ENCODE results near the gene INF2.
"Not testable (repeated sequence)": the region's sequence is repeated elsewhere in the genome, so short reads cannot be mapped to it uniquely, and the experiment has no call there.

The INF2 gene

DNA sequence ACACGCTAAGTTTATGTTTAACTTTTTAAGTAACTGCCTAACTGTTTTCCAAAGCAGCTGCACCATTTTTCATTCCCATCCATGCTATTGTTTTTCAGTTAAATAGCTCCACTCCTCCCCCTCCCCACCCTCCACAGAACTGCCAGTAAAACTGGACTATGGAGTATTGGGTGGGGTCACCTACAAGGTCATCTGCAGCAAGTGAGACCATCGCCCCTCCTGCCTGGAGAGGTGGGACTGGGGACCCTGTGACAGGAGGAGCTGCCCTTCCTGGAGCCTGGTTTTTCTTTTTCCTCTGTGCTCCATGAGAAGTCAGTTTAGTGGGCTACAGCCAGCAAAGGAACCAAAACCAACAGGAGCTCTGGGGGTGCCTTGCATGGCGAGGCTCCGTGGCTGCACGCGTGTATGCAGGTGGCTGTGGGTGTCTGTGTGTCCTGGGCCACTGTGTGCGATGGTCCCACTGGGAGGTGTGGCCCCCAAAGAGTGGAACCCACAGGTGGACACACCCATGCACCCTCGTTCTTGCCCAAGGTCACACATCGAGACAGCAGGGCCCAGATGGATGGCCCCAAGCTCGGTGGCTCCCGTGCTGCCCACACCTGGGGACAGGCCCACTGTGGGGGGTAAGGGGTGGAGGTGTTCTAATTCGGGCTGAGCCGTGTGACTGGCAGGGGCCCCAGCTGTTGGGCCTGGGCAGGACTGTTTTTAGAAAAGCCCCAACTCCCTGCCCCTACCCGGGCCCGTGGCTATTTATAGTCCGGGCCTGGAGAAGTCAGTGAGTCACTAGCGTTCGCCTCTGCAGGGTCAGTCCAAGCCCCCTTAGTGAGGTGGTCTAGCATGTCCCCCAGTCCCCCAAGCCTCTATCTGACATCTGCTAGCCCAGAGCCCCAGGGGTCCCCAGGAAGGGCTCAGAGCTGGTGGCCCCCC is 32.4 kb downstream of the INF2 start:
- no peak for DNase-seq (ENCODE audit: low read depth)

DNA sequence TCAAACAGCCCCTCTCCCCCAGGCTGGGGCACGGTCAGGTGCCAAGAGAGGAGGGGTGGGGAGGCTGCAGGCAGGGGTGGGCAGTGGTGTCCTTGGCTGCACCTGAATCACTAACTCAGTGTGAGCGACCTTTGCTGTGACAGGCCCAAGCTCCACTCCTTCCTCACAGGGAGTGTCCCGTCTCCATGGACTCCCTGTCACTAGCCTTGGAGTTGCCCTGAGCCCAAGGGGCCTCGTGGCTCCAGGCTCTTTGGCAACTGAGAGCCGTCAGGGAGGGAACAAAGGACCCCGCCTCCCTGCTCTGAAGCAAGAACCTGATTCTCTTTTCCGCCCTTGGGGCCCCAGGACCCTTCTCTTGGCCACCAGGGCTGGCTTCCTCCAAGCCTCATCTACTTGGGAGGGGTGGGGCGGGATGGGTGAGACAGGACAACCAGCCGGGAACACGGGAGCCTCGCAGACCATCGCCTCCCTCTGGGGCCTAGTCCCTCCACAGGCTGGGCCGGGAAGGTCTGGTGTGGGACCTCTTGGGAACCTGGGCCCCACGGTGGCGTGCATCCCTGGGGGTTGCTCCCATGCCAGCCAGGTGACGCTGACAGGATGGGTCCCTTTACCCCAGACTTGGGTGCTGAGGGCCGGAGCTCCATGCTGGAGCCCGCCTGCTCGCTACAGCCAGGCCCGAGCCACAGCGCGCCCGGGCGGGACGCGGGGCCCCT is 33.7 kb downstream of the INF2 start:
- DNase-seq (ENCODE audit: low read depth): no peak

DNA sequence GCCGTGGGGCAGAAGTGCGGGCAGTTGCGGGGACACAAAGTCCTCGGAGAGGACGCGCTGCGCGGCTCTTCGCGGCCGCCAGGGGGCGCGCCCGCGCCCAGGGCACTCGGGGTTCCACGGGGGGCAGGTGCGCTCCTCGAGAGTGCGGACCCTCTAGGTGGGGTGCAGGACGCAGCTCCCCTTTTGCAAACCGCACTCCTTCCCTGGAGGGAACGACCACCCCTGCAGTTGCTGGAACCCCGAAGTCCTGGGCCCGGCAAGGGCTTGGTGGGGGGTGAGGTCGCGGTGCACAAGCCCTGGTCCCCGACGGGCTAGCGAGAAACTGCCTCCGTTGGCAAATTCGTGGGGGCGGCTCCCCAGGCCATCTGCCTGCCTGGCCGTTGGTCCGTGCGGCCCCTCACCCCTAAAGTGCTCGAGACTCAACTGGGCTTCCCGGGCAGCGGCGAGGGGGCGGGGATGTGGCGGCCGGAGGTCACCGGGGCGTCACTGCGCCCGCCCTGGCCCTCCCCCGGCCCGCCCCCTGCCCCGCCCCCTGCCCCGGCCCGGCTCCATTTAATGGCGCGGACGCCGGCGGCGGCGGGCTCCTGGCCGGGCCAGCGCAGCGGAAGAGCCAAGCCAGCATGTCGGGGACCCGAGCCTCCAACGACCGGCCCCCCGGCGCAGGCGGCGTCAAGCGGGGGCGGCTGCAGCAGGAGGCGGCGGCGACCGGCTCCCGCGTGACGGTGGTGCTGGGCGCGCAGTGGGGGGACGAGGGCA is 34.4 kb downstream of the INF2 start, which contains the start of gene ADSS1:
ADSS1 (plus strand) TSS at position 579 of the 756 bp plus-strand sequence; CDS start at position 621, 42 bp downstream.
- DNase-seq (ENCODE audit: low read depth): peak; percentile 34

DNA sequence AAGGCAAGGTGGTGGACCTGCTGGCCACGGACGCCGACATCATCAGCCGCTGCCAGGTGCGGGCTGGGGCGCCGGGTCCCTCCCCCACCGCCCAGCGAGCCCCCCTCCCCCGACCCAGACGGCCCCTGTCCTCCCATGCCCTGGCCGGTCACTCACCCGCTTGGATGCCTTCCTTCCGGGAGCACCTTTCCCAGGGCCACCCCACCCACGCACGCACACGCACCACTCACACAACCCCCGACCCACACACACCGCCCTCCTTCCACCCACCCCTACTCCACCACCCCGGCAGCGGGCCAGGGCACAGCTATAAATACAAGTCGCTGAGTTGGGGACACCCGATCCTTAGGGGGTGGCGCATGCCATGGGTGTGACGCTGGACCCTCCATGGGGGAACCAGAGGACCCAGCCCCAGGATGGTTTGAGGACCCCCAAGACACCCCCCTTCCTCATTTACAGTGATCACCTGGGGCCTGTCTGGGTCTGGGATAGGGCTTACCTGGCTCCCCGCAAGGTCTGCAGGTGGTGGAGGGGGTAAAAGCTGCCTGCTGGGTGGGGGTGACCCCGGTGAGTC is 35.1 kb downstream of the INF2 start:
- DNase-seq (ENCODE audit: low read depth): no peak

DNA sequence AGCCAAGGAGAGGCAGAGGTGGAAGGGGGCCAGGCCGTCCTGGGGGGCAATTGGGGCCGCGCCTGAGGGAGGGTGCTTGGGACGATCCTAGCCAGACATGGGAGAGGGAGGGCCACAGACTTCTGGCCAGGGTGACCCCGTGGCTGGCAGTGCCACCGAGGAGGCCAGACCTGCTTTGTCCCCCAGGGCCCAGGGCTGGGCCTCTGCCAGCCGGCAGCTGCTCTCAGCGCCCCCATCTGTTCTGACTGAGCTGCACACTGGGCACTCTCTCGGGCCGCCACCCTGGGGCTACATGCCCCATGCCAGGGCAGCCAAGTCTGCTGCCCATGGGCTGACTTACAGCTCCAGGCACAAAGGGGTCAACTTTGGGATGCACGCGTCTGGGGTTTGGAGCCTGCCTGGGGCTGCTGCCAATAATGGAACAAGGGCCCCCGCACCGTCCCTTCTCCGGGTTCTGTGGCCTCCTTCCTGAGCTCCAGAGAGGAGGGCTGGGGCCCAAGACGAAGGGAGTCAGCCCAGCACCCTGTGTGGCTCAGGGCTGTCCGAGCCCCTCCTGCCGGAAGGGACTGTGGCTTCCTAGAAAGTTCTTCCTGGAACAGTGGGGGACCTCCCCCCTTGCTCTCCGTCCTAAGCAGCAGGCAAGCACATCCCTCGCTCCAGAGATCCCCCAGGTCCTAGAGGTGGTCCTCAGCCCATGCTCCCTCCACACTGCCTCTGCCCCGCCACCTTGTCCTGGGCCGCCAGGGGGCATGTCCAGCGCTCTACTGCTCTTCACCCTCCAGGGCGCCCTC is 35.8 kb downstream of the INF2 start:
- DNase-seq (ENCODE audit: low read depth): peak; percentile 49

DNA sequence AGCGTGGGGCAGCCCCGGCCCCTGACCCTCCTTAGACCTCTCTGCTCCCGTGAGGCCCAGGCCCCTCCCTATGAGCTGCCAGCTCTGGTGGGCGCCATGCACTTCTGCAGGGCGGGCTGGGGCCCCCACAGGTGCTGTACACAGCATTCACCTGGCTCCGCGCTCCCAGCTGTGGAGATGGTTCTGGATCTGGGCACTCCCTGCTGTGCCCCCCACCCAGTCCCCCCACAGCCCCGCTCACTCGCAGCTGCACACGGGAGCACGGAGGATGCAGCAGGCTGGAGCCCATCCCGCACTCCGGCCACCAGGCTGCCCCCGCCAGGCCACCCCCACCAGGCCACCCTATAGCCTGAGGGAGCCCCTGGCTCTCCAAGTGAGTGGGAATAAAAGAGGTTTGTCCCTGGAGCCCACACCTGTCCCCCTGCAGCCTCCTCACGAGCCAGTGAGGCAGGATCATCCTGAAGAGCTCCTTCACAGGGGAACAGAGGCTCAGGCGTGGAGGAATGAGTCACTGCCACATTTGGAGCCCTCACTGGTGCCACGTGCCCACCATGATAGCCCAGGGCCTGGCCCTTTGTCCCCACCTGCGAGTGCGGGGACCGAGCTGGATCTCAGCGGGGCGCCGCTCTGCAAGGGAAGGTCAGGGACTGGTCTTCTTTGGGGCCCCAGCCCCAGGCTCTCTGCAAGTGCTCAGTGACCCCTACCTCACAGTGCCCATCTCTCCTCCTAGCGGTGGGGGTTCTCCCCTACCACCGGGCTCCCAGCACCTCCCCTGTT is 36.5 kb downstream of the INF2 start:
- DNase-seq (ENCODE audit: low read depth): no peak

DNA sequence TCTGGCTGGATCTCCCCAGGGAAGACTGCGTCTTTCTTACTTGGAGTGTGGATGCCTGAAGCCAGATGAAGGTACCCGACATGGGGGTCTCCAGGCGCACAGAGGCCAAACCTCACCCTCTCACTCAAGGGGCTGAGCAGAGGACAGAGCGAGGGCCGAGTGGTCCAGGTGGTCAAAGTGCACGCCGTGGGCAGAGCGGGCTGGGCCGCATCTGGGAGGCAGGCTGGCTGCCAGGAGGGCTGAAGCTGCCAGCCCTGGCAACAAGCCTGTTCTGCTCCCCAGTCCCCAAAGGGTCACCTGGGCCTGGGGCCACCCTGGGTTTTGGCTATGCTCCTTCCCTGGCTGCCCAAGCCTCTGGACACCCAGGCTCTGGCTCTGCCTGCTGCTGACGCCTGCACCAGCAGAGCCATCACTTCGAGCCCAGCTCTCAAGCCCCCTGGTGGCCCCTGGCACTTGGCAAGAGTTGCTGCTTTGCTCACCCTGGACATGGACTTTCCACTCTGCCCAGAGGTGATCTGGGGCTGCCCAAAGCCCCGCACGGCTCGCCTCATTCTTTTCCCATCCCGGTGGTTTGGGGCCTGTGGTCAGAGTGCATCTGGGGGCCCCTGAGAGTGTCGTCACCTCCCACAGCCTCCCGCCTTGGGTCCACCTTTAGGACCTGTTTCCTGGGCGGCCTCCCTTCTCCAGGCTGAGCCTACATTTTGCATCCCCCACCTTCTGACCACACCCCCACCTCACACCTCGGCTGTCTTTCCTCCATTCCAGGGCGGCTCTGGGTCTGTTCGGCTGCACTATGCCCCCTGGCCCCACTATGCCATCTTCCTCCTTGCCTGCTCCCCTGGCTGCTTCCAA is 37.4 kb downstream of the INF2 start:
- no peak for DNase-seq (ENCODE audit: low read depth)

DNA sequence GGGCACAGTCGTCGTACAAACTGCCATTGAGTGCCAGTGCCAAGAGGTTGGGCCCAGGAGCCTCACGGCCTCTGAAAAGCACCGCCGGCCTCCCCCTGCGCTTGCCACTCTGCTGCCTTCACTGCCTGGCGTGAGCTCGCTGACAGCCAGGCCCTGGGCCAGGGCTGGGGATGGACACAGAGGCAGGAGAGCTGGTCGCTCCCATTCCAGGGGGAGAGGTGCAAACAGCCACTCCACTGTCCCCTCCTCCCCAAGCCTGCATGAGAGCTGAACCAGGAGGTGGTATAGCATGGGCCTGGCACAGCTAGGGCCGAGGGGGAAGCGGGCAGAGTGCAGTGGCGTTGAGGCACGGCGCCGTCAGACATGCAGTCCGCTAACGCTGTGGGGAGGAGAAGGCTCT is 39.2 kb downstream of the INF2 start:
- DNase-seq (ENCODE audit: low read depth): no peak

DNA sequence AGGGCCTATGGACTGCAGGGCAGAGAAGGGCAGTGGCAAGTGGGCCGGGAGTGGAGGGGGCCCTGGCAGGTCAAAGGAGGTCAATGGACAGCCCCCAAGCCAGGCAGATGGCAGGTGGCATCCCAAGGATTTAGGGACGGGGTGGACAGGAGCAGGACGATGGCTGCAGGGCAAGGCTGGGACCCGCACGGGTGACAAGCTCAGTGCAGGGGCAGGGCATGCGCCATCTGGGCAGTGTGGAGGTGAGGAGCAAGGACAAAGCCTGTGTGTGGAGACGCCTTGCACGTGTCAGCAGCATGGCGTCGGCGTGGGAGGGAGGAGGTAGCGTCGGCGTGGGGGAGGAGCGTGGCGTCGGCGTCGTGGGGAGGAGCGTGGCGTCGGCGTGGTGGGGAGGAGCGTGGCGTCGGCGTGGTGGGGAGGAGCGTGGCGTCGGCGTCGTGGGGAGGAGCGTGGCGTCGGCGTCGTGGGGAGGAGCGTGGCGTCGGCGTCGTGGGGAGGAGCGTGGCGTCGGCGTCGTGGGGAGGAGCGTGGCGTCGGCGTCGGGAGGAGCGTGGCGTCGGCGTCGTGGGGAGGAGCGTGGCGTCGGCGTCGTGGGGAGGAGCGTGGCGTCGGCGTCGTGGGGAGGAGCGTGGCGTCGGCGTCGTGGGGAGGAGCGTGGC is 39.9 kb downstream of the INF2 start:
- not testable (repeated sequence) for DNase-seq (ENCODE audit: low read depth)

DNA sequence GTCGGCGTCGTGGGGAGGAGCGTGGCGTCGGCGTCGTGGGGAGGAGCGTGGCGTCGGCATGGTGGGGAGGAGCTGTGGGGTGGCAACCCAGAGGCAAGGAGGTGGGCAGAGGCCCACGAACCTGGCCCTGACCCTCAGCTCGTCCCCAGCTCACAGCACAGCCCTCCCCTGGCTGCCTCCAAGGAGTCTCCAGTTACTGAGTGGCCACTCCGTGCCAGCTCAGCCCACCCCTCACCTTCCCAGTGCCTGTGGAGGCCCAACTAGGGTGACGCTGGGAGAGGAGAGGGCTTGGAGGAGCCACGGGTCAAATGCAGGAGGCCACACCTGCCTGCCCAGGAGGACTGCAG is 40.4 kb downstream of the INF2 start:
- DNase-seq (ENCODE audit: low read depth): no peak

DNA sequence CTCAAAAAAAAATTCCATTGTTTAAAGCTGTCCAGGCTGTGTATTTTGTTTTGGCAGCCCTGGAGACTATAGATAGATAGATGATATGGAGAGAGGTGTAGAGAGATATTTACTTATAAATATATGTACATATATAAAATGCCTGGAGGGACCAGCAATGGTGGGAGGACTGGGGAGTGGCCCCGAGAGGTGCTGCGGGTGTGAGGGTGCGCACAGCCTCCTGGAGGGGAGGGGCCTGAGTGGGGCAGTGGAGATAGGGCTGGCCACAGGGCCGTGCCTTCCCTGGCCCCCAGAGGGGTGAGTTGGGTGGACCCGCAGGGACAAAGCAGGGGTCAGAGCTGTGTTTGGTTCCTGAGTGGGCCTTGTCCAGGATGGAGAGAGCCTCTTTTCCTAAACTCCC is 41.1 kb downstream of the INF2 start:
- no peak for DNase-seq (ENCODE audit: low read depth)

DNA sequence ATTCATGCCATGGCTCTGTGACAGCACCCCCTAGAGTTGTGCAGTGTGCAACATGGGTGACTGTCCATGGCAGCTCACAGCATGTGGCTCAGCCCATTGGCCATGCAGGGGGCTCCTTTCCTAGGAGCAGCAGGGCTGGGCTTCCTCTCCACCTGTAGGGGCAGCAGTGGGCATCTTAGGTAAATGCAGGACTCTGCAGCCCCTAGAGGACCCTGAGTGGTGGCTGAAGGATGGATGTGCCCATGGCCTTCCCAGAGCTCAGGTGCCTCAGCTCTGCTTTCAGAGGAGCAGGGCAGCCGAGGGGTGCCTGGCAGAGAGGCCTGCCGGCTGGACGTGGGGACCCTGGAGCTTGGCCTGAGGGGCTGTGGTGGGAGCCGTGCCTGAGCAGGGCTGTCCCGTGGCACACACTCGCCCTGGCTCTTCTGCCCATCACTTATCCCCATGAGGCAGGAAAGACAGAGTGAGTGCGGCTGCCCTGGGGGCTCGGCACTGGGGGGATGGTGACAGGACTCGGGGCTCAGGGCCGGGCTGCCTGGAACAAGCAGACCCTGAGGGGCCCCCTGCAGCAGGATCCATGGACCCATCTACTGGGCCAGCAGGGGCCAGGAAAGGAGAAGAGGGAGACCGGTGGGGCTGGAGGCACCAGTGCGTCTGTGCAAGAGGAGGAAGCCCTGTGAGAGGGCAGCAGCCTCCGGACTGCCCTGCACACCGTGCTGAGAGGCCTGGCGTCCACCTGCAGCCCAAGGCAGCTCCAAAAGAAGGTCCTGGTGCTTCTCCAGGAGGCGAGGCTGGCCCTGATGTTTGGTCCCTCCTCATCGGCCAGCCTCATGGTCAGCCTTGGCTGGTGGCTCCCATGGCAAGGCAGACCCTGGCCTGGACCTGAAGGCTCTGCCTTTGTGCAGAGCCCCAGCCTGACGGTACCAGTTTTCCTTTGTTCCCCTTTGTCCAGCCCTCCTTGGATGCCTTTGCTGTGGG is 42.2 kb downstream of the INF2 start:
- DNase-seq (ENCODE audit: low read depth): no peak

DNA sequence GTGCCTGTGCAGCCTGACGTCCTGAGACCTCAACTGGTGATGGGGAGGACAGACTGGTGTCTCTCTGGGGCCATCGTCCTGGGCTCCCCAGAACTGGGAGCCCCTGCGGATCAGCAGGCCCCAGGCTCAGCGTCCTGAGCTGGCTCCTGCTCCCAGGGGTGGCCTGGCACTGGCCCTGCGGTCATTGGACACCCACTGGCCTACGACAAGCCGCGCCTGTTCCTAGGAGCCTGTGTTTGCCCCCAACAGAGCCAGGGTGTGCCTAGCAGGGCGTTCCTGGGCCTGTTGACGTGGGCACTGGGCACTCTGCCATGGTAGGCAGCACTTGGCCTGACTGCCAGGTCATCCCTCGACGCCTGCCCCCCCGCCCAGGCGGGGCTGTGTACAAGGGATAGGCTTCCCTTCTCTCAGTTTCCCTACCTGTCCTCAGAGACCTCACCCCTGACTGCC is 43.0 kb downstream of the INF2 start:
- no peak for DNase-seq (ENCODE audit: low read depth)

DNA sequence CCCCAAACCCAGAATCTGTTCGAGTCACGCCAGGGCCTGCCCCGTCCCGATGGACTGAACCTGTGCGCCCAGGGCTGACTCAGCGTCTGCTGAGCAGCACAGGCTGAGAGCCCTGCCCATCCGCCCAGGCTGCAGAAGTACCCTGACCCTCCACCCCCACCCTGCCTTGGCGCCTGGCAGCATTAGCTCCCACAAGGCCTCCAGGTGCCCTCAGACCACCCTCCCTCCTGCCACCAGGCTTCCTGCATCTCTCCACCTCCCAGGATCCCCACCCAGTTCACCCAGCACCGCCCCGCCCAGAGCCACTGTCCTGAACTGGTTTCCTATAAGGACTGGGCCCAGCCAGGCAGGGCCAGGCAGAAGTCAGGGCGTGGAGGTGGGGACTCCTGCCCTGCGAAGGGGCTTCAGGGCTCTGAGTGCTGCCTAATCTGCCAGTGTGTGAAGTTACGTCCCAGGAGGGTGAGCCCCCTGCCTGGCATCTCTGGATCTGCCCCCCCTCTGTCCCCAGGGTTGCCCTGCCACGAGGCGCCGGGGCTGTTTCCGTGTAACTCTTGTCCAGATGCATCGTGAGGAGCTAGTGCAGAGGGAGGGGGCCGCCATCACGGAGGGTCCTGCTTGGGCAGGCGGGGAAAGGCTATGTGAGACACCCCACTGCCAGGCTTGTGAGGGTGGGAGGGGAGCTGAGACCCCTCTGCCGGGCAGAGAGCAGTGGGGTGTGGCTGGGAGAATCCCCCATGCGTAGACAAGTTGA is 43.7 kb downstream of the INF2 start:
- DNase-seq (ENCODE audit: low read depth): no peak

DNA sequence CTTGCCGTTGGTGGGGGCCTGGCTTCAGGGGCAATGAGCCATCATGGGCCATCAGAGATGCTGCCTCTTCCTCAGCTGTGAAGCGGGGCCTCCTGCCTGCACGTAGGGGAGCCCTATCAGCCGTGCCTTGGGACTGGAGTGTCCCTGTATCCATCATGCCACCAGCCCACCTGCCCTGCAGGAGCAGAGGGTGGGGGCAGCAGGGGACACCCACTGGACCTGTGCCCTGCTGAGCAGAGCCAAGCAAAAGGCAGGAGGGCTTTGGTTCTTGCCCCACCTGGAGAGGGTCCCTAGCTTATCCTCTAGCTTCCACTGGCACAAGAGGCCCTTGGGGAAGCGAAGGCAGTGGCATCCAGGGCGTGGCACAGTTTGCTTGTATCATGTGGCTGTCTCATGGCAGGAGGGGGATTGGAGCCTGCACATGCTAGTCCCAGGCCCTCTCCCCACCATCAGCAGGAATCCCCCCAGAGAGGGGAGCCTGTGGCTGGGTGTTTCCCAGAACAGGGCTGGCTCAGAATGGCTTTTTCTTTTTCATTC is 44.7 kb downstream of the INF2 start:
- no peak for DNase-seq (ENCODE audit: low read depth)

DNA sequence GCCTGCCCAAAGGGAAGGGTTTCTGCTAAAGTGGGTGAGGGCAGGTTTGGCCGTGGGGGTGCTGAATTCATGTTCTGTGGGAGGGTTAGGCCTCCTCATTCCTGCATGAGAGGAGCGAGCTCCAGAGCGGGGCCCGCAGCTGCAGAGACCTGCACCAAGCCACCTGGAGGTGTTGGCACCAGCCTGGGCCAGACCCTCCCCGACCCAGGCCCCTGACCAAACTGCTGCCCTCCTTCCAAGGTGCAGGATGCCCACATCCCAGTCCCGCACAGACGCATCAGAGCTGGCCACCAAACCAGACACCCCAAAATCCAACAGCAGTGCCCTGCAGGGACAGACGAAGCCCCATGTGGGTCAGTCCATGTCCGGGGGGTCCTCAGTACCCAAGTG is 45.2 kb downstream of the INF2 start:
- no peak for DNase-seq (ENCODE audit: low read depth)

Data from fibroblast of gingiva (primary cell).